Measurements from ENCODE around the gene ATF7IP.

The ATF7IP gene

DNA sequence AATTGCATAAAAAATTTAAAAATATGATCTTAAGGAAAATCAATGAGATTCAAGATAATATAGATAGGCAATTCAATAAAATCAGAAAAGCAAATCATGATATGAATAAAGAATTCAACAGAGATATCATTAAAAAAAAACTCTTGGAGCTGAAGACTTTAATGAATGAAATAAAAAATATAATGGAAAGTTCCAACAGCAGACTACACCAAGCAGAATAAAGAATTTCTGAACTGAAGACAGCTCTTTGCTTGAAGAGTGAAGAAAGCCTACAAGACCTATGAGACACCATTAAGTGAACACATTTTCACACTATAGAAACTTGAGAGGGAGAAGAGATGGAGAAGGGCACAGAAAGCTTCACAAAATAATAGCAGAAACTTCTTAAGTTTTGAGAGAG, 156.3 kb downstream of the ATF7IP start:
- H3K27ac ChIP-seq (ENCODE audit: insufficient read depth, low read length, poor library complexity, severe bottlenecking), result no peak overlapping the region
- no peak for DNase-seq
- H3K36me3 ChIP-seq (ENCODE audit: control insufficient read depth, insufficient read depth, low read length), result no peaks in the 10 kb centered on the region
- H3K9me3 ChIP-seq (ENCODE audit: control insufficient read depth, low read length), result peaks cover 12% of the 10 kb centered on the region
- no peak overlapping the region for H3K4me3 ChIP-seq (ENCODE audit: insufficient read depth, low read depth, low read length, poor library complexity, severe bottlenecking)
- no peaks in the 10 kb centered on the region for H3K27me3 ChIP-seq (replicated peaks; ENCODE audit: control insufficient read depth, insufficient read depth, low read length, poor library complexity, severe bottlenecking)
- no peaks in the 10 kb centered on the region for H3K4me1 ChIP-seq (ENCODE audit: control insufficient read depth, insufficient read depth, low read length, poor library complexity, severe bottlenecking)

DNA sequence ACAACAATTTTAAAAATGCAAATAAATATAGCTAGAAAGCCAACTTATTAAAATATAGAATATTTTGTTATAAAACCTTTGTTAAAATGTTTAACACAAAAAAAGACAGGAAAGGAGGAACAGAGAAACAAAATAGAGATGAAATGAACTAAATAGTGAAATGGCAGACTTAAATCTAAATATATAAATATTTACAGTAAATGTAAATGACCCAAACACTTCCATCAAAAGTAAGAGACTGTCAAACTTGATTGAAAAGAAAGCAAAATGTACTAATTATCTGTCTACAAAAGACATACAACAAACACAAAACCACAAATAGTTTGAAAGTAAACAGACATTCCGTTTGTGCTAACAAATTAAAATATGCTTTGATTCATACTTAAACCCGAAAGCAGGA, 160.5 kb downstream of the ATF7IP start:
- Histone ChIP-seq H3K36me3 (ENCODE audit: control insufficient read depth, insufficient read depth, low read length) (no peaks in the 10 kb centered on the region), H3K4me1 (ENCODE audit: control insufficient read depth, insufficient read depth, low read length, poor library complexity, severe bottlenecking) (no peaks in the 10 kb centered on the region), H3K27me3 (replicated peaks; ENCODE audit: control insufficient read depth, insufficient read depth, low read length, poor library complexity, severe bottlenecking) (no peaks in the 10 kb centered on the region), H3K9me3 (ENCODE audit: control insufficient read depth, low read length) (peaks cover 12% of the 10 kb centered on the region), H3K27ac (ENCODE audit: insufficient read depth, low read length, poor library complexity, severe bottlenecking) (no peak overlapping the region), H3K4me3 (ENCODE audit: insufficient read depth, low read depth, low read length, poor library complexity, severe bottlenecking) (no peak overlapping the region)
- no peak for DNase-seq

GRCh38 chr12:14532152-14532551, 166.7 kb downstream of the ATF7IP start:
- Histone ChIP-seq H3K27me3 (replicated peaks; ENCODE audit: control insufficient read depth, insufficient read depth, low read length, poor library complexity, severe bottlenecking) (no peaks in the 10 kb centered on the region), H3K4me1 (ENCODE audit: control insufficient read depth, insufficient read depth, low read length, poor library complexity, severe bottlenecking) (no peaks in the 10 kb centered on the region), H3K9me3 (ENCODE audit: control insufficient read depth, low read length) (no peaks in the 10 kb centered on the region), H3K4me3 (ENCODE audit: insufficient read depth, low read depth, low read length, poor library complexity, severe bottlenecking) (no peak overlapping the region), H3K36me3 (ENCODE audit: control insufficient read depth, insufficient read depth, low read length) (no peaks in the 10 kb centered on the region), H3K27ac (ENCODE audit: insufficient read depth, low read length, poor library complexity, severe bottlenecking) (no peak overlapping the region)
- no peak for DNase-seq

DNA sequence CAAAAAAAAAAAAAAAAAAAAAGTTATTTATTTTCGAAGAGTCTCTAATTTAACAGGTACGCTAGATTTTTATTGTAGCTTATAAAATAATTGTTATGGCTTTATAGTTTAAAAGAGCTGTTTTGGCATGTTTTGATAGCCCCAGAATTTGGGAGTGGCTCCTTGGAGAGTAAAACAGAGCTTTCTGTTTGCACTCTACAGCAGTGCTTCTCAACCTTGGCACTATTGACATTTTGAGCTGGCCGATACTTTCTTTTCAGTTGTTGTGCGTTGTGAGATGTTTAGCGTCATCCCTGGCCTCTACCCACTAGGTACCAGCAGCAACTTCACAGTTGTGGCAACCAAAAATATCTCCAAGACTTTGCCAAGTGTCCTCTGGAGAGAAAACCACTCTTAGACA, 171.6 kb downstream of the ATF7IP start:
- no peak for DNase-seq
- H3K27me3 ChIP-seq (replicated peaks; ENCODE audit: control insufficient read depth, insufficient read depth, low read length, poor library complexity, severe bottlenecking), result no peaks in the 10 kb centered on the region
- H3K36me3 ChIP-seq (ENCODE audit: control insufficient read depth, insufficient read depth, low read length), result no peaks in the 10 kb centered on the region
- H3K9me3 ChIP-seq (ENCODE audit: control insufficient read depth, low read length), result no peaks in the 10 kb centered on the region
- H3K27ac ChIP-seq (ENCODE audit: insufficient read depth, low read length, poor library complexity, severe bottlenecking), result no peak overlapping the region
- H3K4me1 ChIP-seq (ENCODE audit: control insufficient read depth, insufficient read depth, low read length, poor library complexity, severe bottlenecking), result no peaks in the 10 kb centered on the region
- H3K4me3 ChIP-seq (ENCODE audit: insufficient read depth, low read depth, low read length, poor library complexity, severe bottlenecking), result no peak overlapping the region

GRCh38 chr12:14540801-14541462, 175.4 kb downstream of the ATF7IP start:
- no peak for DNase-seq
- H3K4me1 ChIP-seq (ENCODE audit: control insufficient read depth, insufficient read depth, low read length, poor library complexity, severe bottlenecking), result no peaks in the 10 kb centered on the region
- no peak overlapping the region for H3K4me3 ChIP-seq (ENCODE audit: insufficient read depth, low read depth, low read length, poor library complexity, severe bottlenecking)

GRCh38 chr12:14545144-14546124, 180.0 kb downstream of the ATF7IP start:
- DNase-seq, result no peak
- Histone ChIP-seq H3K4me1 (ENCODE audit: control insufficient read depth, insufficient read depth, low read length, poor library complexity, severe bottlenecking) (no peaks in the 10 kb centered on the region), H3K27ac (ENCODE audit: insufficient read depth, low read length, poor library complexity, severe bottlenecking) (no peak overlapping the region), H3K9me3 (ENCODE audit: control insufficient read depth, low read length) (no peaks in the 10 kb centered on the region), H3K27me3 (replicated peaks; ENCODE audit: control insufficient read depth, insufficient read depth, low read length, poor library complexity, severe bottlenecking) (no peaks in the 10 kb centered on the region), H3K36me3 (ENCODE audit: control insufficient read depth, insufficient read depth, low read length) (no peaks in the 10 kb centered on the region), H3K4me3 (ENCODE audit: insufficient read depth, low read depth, low read length, poor library complexity, severe bottlenecking) (no peak overlapping the region)

More at GRCh38 chr12:14540801-14541462, 175.4 kb downstream of the ATF7IP start:
- Histone ChIP-seq H3K36me3 (ENCODE audit: control insufficient read depth, insufficient read depth, low read length) (no peaks in the 10 kb centered on the region), H3K9me3 (ENCODE audit: control insufficient read depth, low read length) (no peaks in the 10 kb centered on the region), H3K27ac (ENCODE audit: insufficient read depth, low read length, poor library complexity, severe bottlenecking) (no peak overlapping the region), H3K27me3 (replicated peaks; ENCODE audit: control insufficient read depth, insufficient read depth, low read length, poor library complexity, severe bottlenecking) (no peaks in the 10 kb centered on the region)

GRCh38 chr12:14547571-14547970, 182.1 kb downstream of the ATF7IP start:
- Histone ChIP-seq H3K9me3 (ENCODE audit: control insufficient read depth, low read length) (no peaks in the 10 kb centered on the region), H3K36me3 (ENCODE audit: control insufficient read depth, insufficient read depth, low read length) (no peaks in the 10 kb centered on the region), H3K27ac (ENCODE audit: insufficient read depth, low read length, poor library complexity, severe bottlenecking) (no peak overlapping the region), H3K4me3 (ENCODE audit: insufficient read depth, low read depth, low read length, poor library complexity, severe bottlenecking) (no peak overlapping the region), H3K4me1 (ENCODE audit: control insufficient read depth, insufficient read depth, low read length, poor library complexity, severe bottlenecking) (no peaks in the 10 kb centered on the region), H3K27me3 (replicated peaks; ENCODE audit: control insufficient read depth, insufficient read depth, low read length, poor library complexity, severe bottlenecking) (no peaks in the 10 kb centered on the region)
- DNase-seq, result no peak

DNA sequence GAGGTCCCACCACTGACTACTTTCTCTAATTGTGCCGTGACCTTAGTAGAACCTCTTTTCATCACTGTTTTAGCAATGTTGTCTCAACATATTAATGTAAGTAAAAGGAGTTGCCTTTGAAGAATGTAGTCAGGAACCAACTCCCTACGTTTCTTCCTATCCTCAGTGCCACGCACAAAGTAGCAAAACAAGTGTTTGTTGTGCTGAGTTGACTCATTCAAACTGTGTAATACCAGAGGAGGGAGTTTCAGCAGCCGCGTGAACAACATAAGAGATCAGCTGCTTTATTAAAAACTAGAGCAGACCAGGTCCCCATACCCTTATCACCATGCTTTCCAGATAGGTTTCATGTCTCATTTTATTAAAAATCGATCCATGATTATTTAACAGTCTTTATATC, 183.1 kb downstream of the ATF7IP start:
- Histone ChIP-seq H3K9me3 (ENCODE audit: control insufficient read depth, low read length) (no peaks in the 10 kb centered on the region), H3K4me1 (ENCODE audit: control insufficient read depth, insufficient read depth, low read length, poor library complexity, severe bottlenecking) (no peaks in the 10 kb centered on the region), H3K27ac (ENCODE audit: insufficient read depth, low read length, poor library complexity, severe bottlenecking) (no peak overlapping the region), H3K4me3 (ENCODE audit: insufficient read depth, low read depth, low read length, poor library complexity, severe bottlenecking) (no peak overlapping the region), H3K27me3 (replicated peaks; ENCODE audit: control insufficient read depth, insufficient read depth, low read length, poor library complexity, severe bottlenecking) (no peaks in the 10 kb centered on the region), H3K36me3 (ENCODE audit: control insufficient read depth, insufficient read depth, low read length) (no peaks in the 10 kb centered on the region)
- DNase-seq, result no peak

All from effector memory CD4-positive, alpha-beta T cell (primary cell).